HEK293T (cell line): ENCODE measurements around the gene LRRN4CL.

Experiments used
- CTCF ChIA-PET: fragments of 350-600 bp; formaldehyde crosslinking; extraction: SDS; loops from one replicate; lab custom pipeline; 2021; ENCODE audit warnings: antibody characterized with exemption, inconsistent platforms; lab: Yijun Ruan, JAX
- POLR2A ChIA-PET: fragments of 350-600 bp; formaldehyde crosslinking; extraction: SDS; loops from one replicate; lab custom pipeline; 2020; ENCODE audit warnings: antibody characterized with exemption, inconsistent platforms; lab: Yijun Ruan, JAX
- DNase-seq: peaks from one replicate; pipeline ENCODE4 v3.0.0; 2012; ENCODE audit warnings: mixed read lengths; ENCODE audit errors: extremely low spot score
- ARNT ChIP-seq: fragments of 450-650 bp; IDR thresholded peaks from 2 replicates; pipeline ENCODE4 v1.6.1; 2017; ENCODE audit warnings: mild to moderate bottlenecking
- BHLHE40 ChIP-seq: fragments of 450-650 bp; IDR thresholded peaks from 2 replicates; pipeline ENCODE4 v1.6.1; 2016; ENCODE audit warnings: mild to moderate bottlenecking, moderate library complexity, borderline replicate concordance
- CTBP1 ChIP-seq: fragments of 450-650 bp; IDR thresholded peaks from 2 replicates; pipeline ENCODE4 v1.6.1; 2016; ENCODE audit warnings: borderline replicate concordance
- ELF4 ChIP-seq: fragments of 450-650 bp; IDR thresholded peaks from 2 replicates; pipeline ENCODE4 v1.6.1; 2017; ENCODE audit warnings: antibody characterized with exemption
- FOXA1 ChIP-seq: fragments of 450-650 bp; IDR thresholded peaks from 2 replicates; pipeline ENCODE4 v1.6.1; 2016; ENCODE audit warnings: mild to moderate bottlenecking
- FOXK2 ChIP-seq: fragments of 450-650 bp; IDR thresholded peaks from 2 replicates; pipeline ENCODE4 v1.6.1; 2016; ENCODE audit warnings: mild to moderate bottlenecking
- FOXM1 ChIP-seq: fragments of 450-650 bp; IDR thresholded peaks from 2 replicates; pipeline ENCODE4 v1.6.1; 2017; ENCODE audit warnings: mild to moderate bottlenecking, borderline replicate concordance
- HDGF ChIP-seq: fragments of 450-650 bp; IDR thresholded peaks from 2 replicates; pipeline ENCODE4 v1.6.1; 2017; ENCODE audit warnings: antibody characterized with exemption, borderline replicate concordance
- L3MBTL2 ChIP-seq: fragments of 450-650 bp; conservative IDR thresholded peaks from 2 replicates; pipeline ENCODE4 v1.6.1; 2016; ENCODE audit warnings: mild to moderate bottlenecking
- LEF1 ChIP-seq: fragments of 450-650 bp; IDR thresholded peaks from 2 replicates; pipeline ENCODE4 v1.6.1; 2017; ENCODE audit warnings: mild to moderate bottlenecking, borderline replicate concordance
- NFRKB ChIP-seq: fragments of 450-650 bp; IDR thresholded peaks from 2 replicates; pipeline ENCODE4 v1.6.1; 2016; ENCODE audit warnings: mild to moderate bottlenecking, moderate library complexity
- SP1 ChIP-seq: fragments of 450-650 bp; IDR thresholded peaks from 2 replicates; pipeline ENCODE4 v1.6.1; 2017
- SUZ12 ChIP-seq: fragments of 450-650 bp; IDR thresholded peaks from 2 replicates; pipeline ENCODE4 v1.6.1; 2016; ENCODE audit warnings: mild to moderate bottlenecking
- TARDBP ChIP-seq: fragments of 450-650 bp; IDR thresholded peaks from 2 replicates; pipeline ENCODE4 v1.6.1; 2016
- ZNF384 ChIP-seq: fragments of 450-650 bp; IDR thresholded peaks from 2 replicates; pipeline ENCODE4 v1.6.1; 2016
- TF ChIP-seq, protein P1 (sequence below): fragments of 450-650 bp; IDR thresholded peaks from 2 replicates; pipeline ENCODE4 v1.6.1; 2016

The LRRN4CL gene

DNA sequence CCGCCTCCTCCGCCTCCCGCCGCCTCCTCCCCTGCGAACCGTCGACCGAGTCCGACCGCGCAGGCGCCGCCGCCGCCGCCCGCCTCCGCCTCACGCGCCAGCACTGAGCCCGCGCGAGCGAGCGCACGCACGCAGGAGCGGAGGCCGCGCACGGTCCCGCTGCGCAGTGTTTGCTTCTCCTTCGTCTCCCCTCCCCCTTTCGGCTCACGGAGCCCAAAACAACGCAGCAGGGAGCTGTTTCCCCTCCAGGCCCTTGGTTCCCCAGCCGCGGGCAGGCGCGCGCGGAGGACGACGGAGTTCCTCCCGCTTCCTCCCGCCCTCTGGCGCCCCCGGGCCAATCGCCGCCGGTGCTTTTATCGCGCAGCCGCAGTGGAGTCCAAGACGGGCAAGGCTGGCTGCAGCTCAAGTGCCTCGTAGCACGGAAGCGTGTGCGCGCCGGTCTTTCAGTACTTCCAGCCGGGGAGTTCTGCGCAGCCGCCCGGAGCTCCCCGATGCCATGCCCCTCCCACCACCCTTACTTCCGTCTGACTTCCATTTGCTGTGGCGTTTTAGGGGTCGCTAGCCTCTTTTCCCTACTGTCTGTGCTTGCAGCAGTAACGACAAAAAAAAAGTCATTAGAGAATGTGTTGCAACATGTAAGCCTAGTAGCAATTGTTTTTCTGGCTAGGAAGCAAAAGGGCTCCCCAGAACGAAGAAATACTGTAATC lies 38.0 kb upstream of the LRRN4CL start, which contains the start of gene HNRNPUL2:
Gene HNRNPUL2 (minus strand): TSS at position 293 of the 707 bp plus-strand sequence. CDS start 301 bp downstream, outside the sequence.
- TF ChIP-seq SUZ12 (no peak), L3MBTL2 (peak; percentile 98), FOXM1 (peak; percentile 18; the same call in 1 of the 2 replicates), NFRKB (no peak), ARNT (peak; percentile 91), CTBP1 (peak; percentile 47; the same call in 1 of the 2 replicates)
- ChIA-PET POLR2A (interaction anchor here (0.6 to 7.7 kb wide), 39 partner anchors 11 to 954 kb away, joined by 3 to 97 read pairs (median 6); partner anchors contain the start of genes BSCL2, C11orf98, CSKMT and EEF1G), CTCF (interaction anchor here (0.6 to 1.5 kb wide), 3 partner anchors 9 to 59 kb away, joined by 3 to 6 read pairs (median 5); partner anchors contain the start of gene TMEM179B)
- peak; percentile 92 for DNase-seq

DNA sequence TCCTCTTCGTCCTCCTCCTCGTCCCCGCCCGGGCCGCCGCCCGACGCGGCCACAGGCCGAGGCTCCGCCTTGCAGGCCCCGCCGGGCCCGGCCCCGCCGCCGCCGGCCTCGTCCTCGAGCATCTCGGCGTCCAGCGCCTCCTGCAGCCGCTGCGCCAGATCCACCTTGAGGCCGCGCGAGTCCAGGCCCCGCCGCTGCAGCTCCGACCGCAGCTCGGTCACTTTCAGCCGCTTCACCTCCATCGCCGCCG lies 37.5 kb upstream of the LRRN4CL start:
- no peak for DNase-seq
- CTCF ChIA-PET, result interaction anchor here (0.6 to 1.5 kb wide), 3 partner anchors 9 to 60 kb away, joined by 3 to 6 read pairs (median 5); partner anchors contain the start of gene TMEM179B
- TF ChIP-seq, protein P1, sequence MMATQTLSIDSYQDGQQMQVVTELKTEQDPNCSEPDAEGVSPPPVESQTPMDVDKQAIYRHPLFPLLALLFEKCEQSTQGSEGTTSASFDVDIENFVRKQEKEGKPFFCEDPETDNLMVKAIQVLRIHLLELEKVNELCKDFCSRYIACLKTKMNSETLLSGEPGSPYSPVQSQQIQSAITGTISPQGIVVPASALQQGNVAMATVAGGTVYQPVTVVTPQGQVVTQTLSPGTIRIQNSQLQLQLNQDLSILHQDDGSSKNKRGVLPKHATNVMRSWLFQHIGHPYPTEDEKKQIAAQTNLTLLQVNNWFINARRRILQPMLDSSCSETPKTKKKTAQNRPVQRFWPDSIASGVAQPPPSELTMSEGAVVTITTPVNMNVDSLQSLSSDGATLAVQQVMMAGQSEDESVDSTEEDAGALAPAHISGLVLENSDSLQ, result no peak
- TF ChIP-seq FOXK2 (no peak), ELF4 (no peak), L3MBTL2 (no peak), TARDBP (no peak), FOXM1 (no peak), FOXA1 (no peak), ARNT (no peak), SP1 (no peak), LEF1 (no peak), CTBP1 (no peak), ZNF384 (no peak)
- POLR2A ChIA-PET, result interaction anchor here (0.8 to 7.7 kb wide), 35 partner anchors 11 to 954 kb away, joined by 3 to 97 read pairs (median 6); partner anchors contain the start of genes BSCL2, C11orf98, CSKMT and EEF1G

DNA sequence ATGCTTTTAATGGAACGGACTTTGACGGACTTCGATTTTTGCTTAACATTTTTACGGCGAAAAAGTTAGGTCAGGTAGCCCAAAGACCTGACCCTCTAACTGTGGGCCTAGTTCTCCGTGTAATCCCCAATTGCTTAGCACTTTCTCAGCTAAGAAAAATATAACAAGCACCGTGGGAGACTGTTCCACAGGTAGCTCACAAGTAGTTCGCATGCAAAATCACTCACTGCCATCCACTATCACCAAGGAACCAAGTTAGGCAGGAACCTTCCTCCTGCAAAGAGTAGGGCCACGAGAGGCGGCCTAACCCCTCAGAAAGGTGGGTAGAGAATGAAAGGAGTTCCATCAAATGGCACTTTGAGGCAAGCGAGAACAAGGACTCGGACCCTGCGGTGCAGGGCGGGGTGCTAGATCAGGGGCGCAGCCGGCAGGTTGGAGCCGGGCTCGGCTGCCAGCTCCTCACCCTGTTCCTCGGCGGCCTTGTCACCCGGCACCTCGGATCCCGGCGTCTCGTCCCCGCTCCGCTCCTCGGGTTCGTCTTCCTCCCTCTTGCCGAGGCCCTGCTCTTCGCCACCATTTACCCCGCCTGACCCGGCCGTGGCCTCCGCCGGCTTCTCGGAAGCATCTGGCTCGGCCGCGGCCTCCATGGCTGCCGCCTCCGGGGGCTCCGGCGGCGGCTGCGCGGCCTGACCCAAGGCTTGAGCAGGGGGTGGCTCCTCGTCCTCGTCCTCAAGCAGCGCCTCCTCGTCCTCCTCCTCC lies 37.0 kb upstream of the LRRN4CL start:
- ChIA-PET POLR2A (interaction anchor here (1.0 to 7.7 kb wide), 23 partner anchors 10 to 955 kb away, joined by 3 to 97 read pairs (median 6); partner anchors contain the start of genes BSCL2, C11orf98, CSKMT and GNG3), CTCF (interaction anchor here (0.6 to 1.5 kb wide), 4 partner anchors 8 to 1183 kb away, joined by 3 to 6 read pairs (median 4); partner anchors contain the start of gene TMEM179B)
- TF ChIP-seq SUZ12, result no peak
- TF ChIP-seq CTBP1, result no peak
- TF ChIP-seq, protein P1, result no peak
- no peak for TF ChIP-seq ELF4
- TF ChIP-seq SP1, result no peak
- TF ChIP-seq ARNT, result no peak
- no peak for TF ChIP-seq NFRKB
- no peak for TF ChIP-seq FOXM1
- no peak for TF ChIP-seq BHLHE40
- no peak for TF ChIP-seq HDGF
- no peak for TF ChIP-seq L3MBTL2
- TF ChIP-seq LEF1, result no peak
- TF ChIP-seq FOXK2, result no peak
- no peak for TF ChIP-seq FOXA1
- no peak for TF ChIP-seq TARDBP
- DNase-seq, result no peak

DNA sequence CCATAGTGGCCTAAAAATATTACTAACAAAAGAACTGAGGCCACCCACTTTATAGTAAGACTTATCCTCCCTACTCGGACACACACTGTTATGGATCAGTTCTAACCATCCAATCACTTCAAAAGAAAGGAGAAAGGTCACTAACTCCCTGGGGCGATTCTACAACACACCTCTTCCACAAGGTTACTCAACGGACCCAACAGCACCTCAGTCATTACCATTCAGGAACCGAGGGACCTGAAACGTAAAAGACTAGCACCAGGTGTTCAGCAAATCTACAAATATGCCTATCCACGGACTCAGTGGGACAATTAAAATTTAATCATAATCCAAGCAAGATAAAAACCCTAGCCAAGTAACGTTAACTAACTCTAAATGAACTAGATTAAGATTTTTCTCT lies 36.3 kb upstream of the LRRN4CL start:
- no peak for DNase-seq
- no peak for TF ChIP-seq FOXK2
- ChIA-PET POLR2A (interaction anchor here (1.0 to 7.7 kb wide), 8 partner anchors 10 to 133 kb away, joined by 3 to 97 read pairs (median 22); partner anchors contain the start of genes BSCL2, GNG3, POLR2G and TUT1), CTCF (interaction anchor here (0.6 kb wide), 1 partner anchor 1184 kb away, joined by 3 read pairs; no protein-coding TSS in a partner anchor)

DNA sequence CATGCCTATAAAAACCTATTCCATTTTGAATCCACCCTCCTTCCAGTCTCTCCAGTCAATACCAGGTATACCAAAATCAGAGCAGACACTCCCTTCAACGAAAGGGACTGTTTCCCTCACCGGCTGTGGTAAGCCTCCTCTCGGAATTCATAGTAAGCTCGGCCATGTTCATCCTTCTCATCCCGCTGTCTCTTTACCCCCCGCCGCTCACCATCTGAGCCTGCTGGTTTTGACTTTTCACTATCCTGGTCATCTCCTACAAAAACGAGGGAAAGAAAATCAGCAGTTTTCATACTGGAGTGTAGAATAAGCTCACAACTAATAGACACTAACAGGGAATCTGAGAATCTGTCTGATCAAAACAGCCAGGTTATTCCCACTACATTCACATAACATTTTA lies 34.8 kb upstream of the LRRN4CL start:
- ChIA-PET POLR2A (interaction anchor here (0.9 to 7.7 kb wide), 7 partner anchors 16 to 131 kb away, joined by 3 to 97 read pairs (median 4); partner anchors contain the start of genes BSCL2, C11orf98, CSKMT and GNG3), CTCF (interaction anchor here (1.1 kb wide), 1 partner anchor 43 kb away, joined by 4 read pairs; no protein-coding TSS in a partner anchor)
- TF ChIP-seq LEF1 (no peak), SP1 (no peak), HDGF (no peak)
- DNase-seq, result no peak

DNA sequence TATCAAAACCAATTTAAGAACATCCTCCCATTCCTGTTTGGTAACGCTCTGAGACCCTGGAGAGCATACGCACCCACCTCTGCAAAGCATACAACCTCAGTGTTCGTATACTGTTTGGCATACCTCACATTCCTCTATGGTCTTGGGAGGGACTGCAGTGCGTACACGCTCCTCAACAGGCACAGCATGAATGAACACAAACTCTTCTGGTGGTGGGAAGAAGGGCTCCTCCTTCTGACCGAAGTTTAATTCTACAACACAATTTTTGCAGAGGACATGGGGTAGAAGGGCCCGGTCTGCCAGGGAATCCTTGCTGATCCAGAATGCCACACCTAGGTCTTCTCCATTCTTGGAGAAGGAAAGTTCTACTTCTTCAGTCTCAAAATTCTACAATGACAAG lies 32.7 kb upstream of the LRRN4CL start:
- ChIA-PET POLR2A (no interaction called here), CTCF (no interaction called here)
- no peak for DNase-seq
- TF ChIP-seq SP1 (no peak), ZNF384 (no peak), NFRKB (no peak), LEF1 (no peak), FOXM1 (no peak), ELF4 (no peak), CTBP1 (no peak), FOXK2 (no peak)
- TF ChIP-seq, protein P1, result no peak
